HepG2 (cell line): Measurements from ENCODE around the gene POC1B. TPM values are rescaled to one million over a fixed set of nuclear protein-coding genes. Genes with fewer than 3 reads are reported as not detected.

Source experiments
- ARID3A ChIP-seq: IDR thresholded peaks from 2 replicates; pipeline ENCODE4 v1.6.1; 2012; ENCODE audit warnings: low read depth, low read length, improper control_type of control experiment
- ATF1 ChIP-seq: IDR thresholded peaks from 2 replicates; pipeline ENCODE4 v1.6.1; 2016; ENCODE audit warnings: mild to moderate bottlenecking, control low read depth
- GATAD1 ChIP-seq: IDR thresholded peaks from 2 replicates; pipeline ENCODE4 v1.6.1; 2016; ENCODE audit warnings: missing genetic modification reagents, missing compliant biosample characterization
- GPN1 ChIP-seq: sonication (generic); formaldehyde crosslinking; IDR thresholded peaks from 2 replicates; pipeline ENCODE4 v1.5.1; 2020; ENCODE audit warnings: missing genetic modification reagents, borderline replicate concordance
- HNRNPUL1 ChIP-seq: fragments of 200-400 bp; formaldehyde crosslinking; IDR thresholded peaks from 2 replicates; pipeline ENCODE4 v1.6.1; 2017; ENCODE audit warnings: low read depth, mild to moderate bottlenecking, low read length, moderate library complexity
- NR3C1 ChIP-seq: sonication (generic); formaldehyde crosslinking; IDR thresholded peaks from 2 replicates; pipeline ENCODE4 v1.4.0; 2020; ENCODE audit warnings: missing genetic modification reagents
- SNRNP70 ChIP-seq: fragments of 200-400 bp; formaldehyde crosslinking; IDR thresholded peaks from 2 replicates; pipeline ENCODE4 v1.6.1; 2017; ENCODE audit warnings: mild to moderate bottlenecking, low read depth, low read length, moderate library complexity
- U2AF2 ChIP-seq: fragments of 200-400 bp; formaldehyde crosslinking; IDR thresholded peaks from 2 replicates; pipeline ENCODE4 v1.6.1; 2017; ENCODE audit warnings: low read depth, mild to moderate bottlenecking, low read length
- ZBTB26 ChIP-seq: IDR thresholded peaks from 2 replicates; pipeline ENCODE4 v1.6.1; 2016; ENCODE audit warnings: missing compliant biosample characterization, missing genetic modification reagents, borderline replicate concordance
- ZNF232 ChIP-seq: sonication (generic); formaldehyde crosslinking; IDR thresholded peaks from 2 replicates; pipeline ENCODE4 v1.4.0; 2020; ENCODE audit warnings: missing genetic modification reagents, borderline replicate concordance
- ZNF251 ChIP-seq: sonication (generic); formaldehyde crosslinking; IDR thresholded peaks from 2 replicates; pipeline ENCODE4 v1.9.0; 2021; ENCODE audit warnings: mild to moderate bottlenecking, missing genetic modification reagents
- ZNF547 ChIP-seq: sonication (generic); formaldehyde crosslinking; IDR thresholded peaks from 2 replicates; pipeline ENCODE4 v1.5.1; 2020; ENCODE audit warnings: mild to moderate bottlenecking, missing genetic modification reagents
- ZNF773 ChIP-seq: sonication (generic); formaldehyde crosslinking; IDR thresholded peaks from 2 replicates; pipeline ENCODE4 v1.4.0; 2020; ENCODE audit warnings: missing genetic modification reagents, borderline replicate concordance
- polyA plus RNA-seq, 8 experiments: library from polyadenylated mRNA; depleted of rRNA in 3 of 8; stranded (reverse) in 7 of 8; unstranded in 1 of 8; fragments of >200 nt; fragmentation: Illumina TruSeq in 4 of 8; extraction: Trizol in 4 of 8; gene quantifications; 2 replicates each; pipeline versions ENCODE4 v1.2.1 to v1.2.3, GENCODE V29; 2011 to 2016; ENCODE audit warnings: low read depth in 4 of 8, missing spikeins in 1 of 8, mixed read lengths in 1 of 8; ENCODE audit not compliant: insufficient read depth in 1 of 8
- total RNA-seq, 5 experiments: library from RNA; depleted of rRNA; stranded (reverse); fragments of >200 nt; fragmentation: Illumina TruSeq; extraction: Trizol; gene quantifications; 2 replicates each; pipeline ENCODE4 v1.2.3, GENCODE V29; 2016; ENCODE audit warnings: low read depth in 1 of 5
- TF ChIP-seq, protein P1 (sequence below): sonication (generic); formaldehyde crosslinking; conservative IDR thresholded peaks from 2 replicates; pipeline ENCODE4 v1.4.0; 2020; ENCODE audit warnings: mild to moderate bottlenecking, missing genetic modification reagents, moderate library complexity
- TF ChIP-seq, protein P2 (sequence below): sonication (generic); formaldehyde crosslinking; IDR thresholded peaks from 2 replicates; pipeline ENCODE4 v1.9.0; 2021; ENCODE audit warnings: missing genetic modification reagents, borderline replicate concordance
- TF ChIP-seq, protein P3 (sequence below): IDR thresholded peaks from 2 replicates; pipeline ENCODE4 v1.6.1; 2016; ENCODE audit warnings: control low read depth

Gene POC1B
- total and polyA plus RNA-seq, 2 of the 13 experiments (the other 11 are each of a cell fraction or from before 2014, with no cell fraction given): 9.3 to 11.0 TPM

DNA sequence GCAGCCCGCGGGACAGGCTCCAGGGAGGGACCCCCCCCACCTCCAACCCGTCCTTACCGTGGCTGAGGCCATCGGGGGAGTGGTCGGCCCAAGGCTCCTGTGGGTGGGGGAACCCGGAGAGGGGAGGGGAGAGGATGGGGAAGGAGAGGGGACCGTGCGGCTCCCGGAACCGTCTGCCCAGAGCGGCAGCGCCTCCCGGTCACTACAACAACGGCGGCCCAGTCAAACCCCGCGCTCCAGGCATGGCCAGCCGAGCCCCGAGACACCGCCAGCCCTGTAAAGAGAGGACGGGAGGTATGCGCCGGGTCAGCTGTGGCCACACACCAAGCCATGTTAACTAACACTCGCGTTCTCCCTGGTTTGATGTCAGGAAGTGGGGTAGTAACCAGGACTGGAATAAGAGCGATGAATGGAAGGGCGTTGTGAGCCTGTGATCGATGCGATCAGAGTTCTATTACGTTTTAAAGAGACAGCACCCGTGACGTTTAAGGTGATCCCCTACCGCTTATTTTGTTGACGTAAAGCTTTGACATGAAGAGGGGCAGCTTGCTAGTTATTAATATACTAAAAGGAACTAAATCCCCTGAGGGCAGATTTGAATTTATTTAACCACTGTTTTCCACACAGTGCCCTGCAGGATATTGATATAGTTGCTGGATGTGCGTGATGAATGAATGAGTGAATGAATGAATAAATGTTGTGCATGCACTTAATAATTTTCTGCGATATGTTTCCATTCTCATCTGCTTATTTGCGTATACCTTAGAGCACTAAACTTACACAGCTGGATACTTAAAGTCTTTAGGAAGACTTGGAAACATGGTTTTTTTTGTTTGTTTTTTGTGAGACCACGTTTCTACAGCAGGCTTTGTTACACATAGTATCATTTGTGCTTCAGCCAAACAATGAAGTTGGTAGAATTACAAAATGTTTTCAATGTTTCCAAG, at the start of gene POC1B (continued):
- TF ChIP-seq, protein P1, sequence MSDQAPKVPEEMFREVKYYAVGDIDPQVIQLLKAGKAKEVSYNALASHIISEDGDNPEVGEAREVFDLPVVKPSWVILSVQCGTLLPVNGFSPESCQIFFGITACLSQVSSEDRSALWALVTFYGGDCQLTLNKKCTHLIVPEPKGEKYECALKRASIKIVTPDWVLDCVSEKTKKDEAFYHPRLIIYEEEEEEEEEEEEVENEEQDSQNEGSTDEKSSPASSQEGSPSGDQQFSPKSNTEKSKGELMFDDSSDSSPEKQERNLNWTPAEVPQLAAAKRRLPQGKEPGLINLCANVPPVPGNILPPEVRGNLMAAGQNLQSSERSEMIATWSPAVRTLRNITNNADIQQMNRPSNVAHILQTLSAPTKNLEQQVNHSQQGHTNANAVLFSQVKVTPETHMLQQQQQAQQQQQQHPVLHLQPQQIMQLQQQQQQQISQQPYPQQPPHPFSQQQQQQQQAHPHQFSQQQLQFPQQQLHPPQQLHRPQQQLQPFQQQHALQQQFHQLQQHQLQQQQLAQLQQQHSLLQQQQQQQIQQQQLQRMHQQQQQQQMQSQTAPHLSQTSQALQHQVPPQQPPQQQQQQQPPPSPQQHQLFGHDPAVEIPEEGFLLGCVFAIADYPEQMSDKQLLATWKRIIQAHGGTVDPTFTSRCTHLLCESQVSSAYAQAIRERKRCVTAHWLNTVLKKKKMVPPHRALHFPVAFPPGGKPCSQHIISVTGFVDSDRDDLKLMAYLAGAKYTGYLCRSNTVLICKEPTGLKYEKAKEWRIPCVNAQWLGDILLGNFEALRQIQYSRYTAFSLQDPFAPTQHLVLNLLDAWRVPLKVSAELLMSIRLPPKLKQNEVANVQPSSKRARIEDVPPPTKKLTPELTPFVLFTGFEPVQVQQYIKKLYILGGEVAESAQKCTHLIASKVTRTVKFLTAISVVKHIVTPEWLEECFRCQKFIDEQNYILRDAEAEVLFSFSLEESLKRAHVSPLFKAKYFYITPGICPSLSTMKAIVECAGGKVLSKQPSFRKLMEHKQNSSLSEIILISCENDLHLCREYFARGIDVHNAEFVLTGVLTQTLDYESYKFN (CRISPR knock-in tag): 0 out of 2 replicates have a peak, but pooled peaks have one; percentile 21
- no peak for TF ChIP-seq U2AF2
- no peak for TF ChIP-seq GPN1 (CRISPR knock-in tag)
- TF ChIP-seq ZNF232 (CRISPR knock-in tag): peak; percentile 79; the same call in 1 of the 2 replicates
- peak; percentile 95 for TF ChIP-seq GATAD1 (CRISPR knock-in tag)
- TF ChIP-seq ATF1 (CRISPR knock-in tag): peak; percentile 85
- no peak for TF ChIP-seq ZNF251 (CRISPR knock-in tag)
- no peak for TF ChIP-seq ARID3A
- TF ChIP-seq HNRNPUL1: no peak
- peak; percentile 58; the same call in 1 of the 2 replicates for TF ChIP-seq ZBTB26 (CRISPR knock-in tag)
- no peak for TF ChIP-seq ZNF773 (CRISPR knock-in tag)
- no peak for TF ChIP-seq SNRNP70
- no peak for TF ChIP-seq ZNF547 (CRISPR knock-in tag)
- TF ChIP-seq, protein P2, sequence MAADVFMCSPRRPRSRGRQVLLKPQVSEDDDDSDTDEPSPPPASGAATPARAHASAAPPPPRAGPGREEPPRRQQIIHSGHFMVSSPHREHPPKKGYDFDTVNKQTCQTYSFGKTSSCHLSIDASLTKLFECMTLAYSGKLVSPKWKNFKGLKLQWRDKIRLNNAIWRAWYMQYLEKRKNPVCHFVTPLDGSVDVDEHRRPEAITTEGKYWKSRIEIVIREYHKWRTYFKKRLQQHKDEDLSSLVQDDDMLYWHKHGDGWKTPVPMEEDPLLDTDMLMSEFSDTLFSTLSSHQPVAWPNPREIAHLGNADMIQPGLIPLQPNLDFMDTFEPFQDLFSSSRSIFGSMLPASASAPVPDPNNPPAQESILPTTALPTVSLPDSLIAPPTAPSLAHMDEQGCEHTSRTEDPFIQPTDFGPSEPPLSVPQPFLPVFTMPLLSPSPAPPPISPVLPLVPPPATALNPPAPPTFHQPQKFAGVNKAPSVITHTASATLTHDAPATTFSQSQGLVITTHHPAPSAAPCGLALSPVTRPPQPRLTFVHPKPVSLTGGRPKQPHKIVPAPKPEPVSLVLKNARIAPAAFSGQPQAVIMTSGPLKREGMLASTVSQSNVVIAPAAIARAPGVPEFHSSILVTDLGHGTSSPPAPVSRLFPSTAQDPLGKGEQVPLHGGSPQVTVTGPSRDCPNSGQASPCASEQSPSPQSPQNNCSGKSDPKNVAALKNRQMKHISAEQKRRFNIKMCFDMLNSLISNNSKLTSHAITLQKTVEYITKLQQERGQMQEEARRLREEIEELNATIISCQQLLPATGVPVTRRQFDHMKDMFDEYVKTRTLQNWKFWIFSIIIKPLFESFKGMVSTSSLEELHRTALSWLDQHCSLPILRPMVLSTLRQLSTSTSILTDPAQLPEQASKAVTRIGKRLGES: no peak
- TF ChIP-seq, protein P3, sequence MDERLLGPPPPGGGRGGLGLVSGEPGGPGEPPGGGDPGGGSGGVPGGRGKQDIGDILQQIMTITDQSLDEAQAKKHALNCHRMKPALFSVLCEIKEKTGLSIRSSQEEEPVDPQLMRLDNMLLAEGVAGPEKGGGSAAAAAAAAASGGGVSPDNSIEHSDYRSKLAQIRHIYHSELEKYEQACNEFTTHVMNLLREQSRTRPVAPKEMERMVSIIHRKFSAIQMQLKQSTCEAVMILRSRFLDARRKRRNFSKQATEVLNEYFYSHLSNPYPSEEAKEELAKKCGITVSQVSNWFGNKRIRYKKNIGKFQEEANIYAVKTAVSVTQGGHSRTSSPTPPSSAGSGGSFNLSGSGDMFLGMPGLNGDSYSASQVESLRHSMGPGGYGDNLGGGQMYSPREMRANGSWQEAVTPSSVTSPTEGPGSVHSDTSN (CRISPR knock-in tag): no peak
- no peak for TF ChIP-seq NR3C1 (CRISPR knock-in tag)
